Uterus (tissue), 2 donors: Measurements from ENCODE around the gene SGTA.

Source experiments
- POLR2A ChIP-seq, 2 donors: fragments of 450-650 bp; IDR thresholded peaks; one replicate each; pipeline ENCODE4 v1.6.1; 2016; ENCODE audit warnings: antibody characterized with exemption in 2 of 2, mild to moderate bottlenecking in 1 of 2, moderate library complexity in 1 of 2
- TF ChIP-seq, protein P1 (sequence below), 4 experiments: fragments of 200-600 bp in 2 of 4; fragments of 450-650 bp in 2 of 4; sonication (generic) in 2 of 4; IDR thresholded peaks; one replicate each; pipeline ENCODE4 v1.5.1; 2016 to 2019; ENCODE audit warnings: antibody characterized with exemption in 4 of 4, mild to moderate bottlenecking in 2 of 4, moderate library complexity in 1 of 4

DNA sequence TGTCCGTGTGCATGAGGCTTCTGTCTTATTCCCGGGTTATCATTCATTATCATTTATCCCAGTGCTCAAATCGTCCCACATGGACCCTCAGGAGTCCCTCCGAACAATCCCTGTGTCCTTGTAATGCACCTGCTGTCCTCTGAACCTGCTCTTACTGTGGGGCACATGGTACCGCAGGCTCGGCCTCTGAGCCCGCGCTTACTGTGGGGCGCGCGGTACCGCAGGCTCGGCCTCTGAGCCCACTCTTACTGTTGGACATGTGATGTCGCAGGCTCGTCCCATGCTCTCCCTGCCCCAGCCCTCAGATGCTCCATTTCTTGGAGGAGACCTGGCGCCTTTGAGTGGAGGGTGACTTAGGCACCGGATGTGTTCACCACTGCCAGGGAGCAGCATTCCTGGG, 19.8 kb upstream of the SGTA start:
- TF ChIP-seq, protein P1, sequence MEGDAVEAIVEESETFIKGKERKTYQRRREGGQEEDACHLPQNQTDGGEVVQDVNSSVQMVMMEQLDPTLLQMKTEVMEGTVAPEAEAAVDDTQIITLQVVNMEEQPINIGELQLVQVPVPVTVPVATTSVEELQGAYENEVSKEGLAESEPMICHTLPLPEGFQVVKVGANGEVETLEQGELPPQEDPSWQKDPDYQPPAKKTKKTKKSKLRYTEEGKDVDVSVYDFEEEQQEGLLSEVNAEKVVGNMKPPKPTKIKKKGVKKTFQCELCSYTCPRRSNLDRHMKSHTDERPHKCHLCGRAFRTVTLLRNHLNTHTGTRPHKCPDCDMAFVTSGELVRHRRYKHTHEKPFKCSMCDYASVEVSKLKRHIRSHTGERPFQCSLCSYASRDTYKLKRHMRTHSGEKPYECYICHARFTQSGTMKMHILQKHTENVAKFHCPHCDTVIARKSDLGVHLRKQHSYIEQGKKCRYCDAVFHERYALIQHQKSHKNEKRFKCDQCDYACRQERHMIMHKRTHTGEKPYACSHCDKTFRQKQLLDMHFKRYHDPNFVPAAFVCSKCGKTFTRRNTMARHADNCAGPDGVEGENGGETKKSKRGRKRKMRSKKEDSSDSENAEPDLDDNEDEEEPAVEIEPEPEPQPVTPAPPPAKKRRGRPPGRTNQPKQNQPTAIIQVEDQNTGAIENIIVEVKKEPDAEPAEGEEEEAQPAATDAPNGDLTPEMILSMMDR (IDR thresholded peaks at IDR 0.05), result no peak
- no peak for TF ChIP-seq POLR2A (IDR thresholded peaks at IDR 0.05)
